Transverse colon (tissue), 4 donors: Measurements from ENCODE around the gene ACVR2B. TPM values are rescaled to one million over a fixed set of nuclear protein-coding genes. Genes with fewer than 3 reads are reported as not detected.
A peak's percentile ranks its signal among the peaks of the same experiment; 100 is the strongest.
"Not testable (repeated sequence)": the region's sequence is repeated elsewhere in the genome, so short reads cannot be mapped to it uniquely, and the experiment has no call there.

Experiments
- DNase-seq: peaks from one replicate; pipeline ENCODE4 v3.0.0-alpha.2; 2019
- H3K27ac ChIP-seq, 4 donors: fragments of 200-600 bp; sonication (generic); 2 replicates each; pipeline ENCODE4 v1.5.1; 2016 to 2018; ENCODE audit warnings: inconsistent platforms in 4 of 4
- H3K27me3 ChIP-seq: fragments of 200-600 bp; sonication (generic); 2 replicates; pipeline ENCODE4 v1.5.1; 2017; ENCODE audit warnings: inconsistent platforms
- H3K36me3 ChIP-seq, 4 donors: fragments of 200-600 bp; sonication (generic); 2 replicates each; pipeline ENCODE4 v1.5.1; 2017 to 2019; ENCODE audit warnings: inconsistent platforms in 4 of 4
- H3K4me1 ChIP-seq, 4 donors: fragments of 200-600 bp; sonication (generic); 2 replicates each; pipeline ENCODE4 v1.5.1; 2017 to 2020; ENCODE audit warnings: inconsistent platforms in 4 of 4
- H3K4me3 ChIP-seq, 4 donors: fragments of 200-600 bp; sonication (generic); 1 replicate in 1 of 4; 2 replicates in 3 of 4; pipeline versions ENCODE4 v1.5.1 to v1.6.1; 2017 to 2019; ENCODE audit warnings: inconsistent platforms in 4 of 4
- H3K9me3 ChIP-seq, 2 donors: fragments of 200-600 bp; sonication (generic); 2 replicates each; pipeline ENCODE4 v1.5.1; 2017 to 2019; ENCODE audit warnings: inconsistent platforms in 2 of 2
- CTCF ChIP-seq, 5 experiments: fragments of 200-600 bp in 3 of 5; fragments of 450-650 bp in 2 of 5; sonication (generic) in 3 of 5; IDR thresholded peaks; 1 replicate in 2 of 5; 2 replicates in 3 of 5; pipeline ENCODE4 v1.5.1; 2016 to 2017; ENCODE audit warnings: antibody characterized with exemption in 5 of 5, inconsistent platforms in 3 of 5, mild to moderate bottlenecking in 2 of 5, moderate library complexity in 1 of 5
- EP300 ChIP-seq: sonication (generic); formaldehyde crosslinking; IDR thresholded peaks from one replicate; pipeline ENCODE4 v1.6.1; 2017; ENCODE audit warnings: antibody characterized with exemption, low read depth
- POLR2A ChIP-seq: fragments of 450-650 bp; IDR thresholded peaks from one replicate; pipeline ENCODE4 v1.6.1; 2016; ENCODE audit warnings: antibody characterized with exemption, mild to moderate bottlenecking, moderate library complexity
- POLR2AphosphoS5 ChIP-seq, 3 donors: sonication (generic); formaldehyde crosslinking; IDR thresholded peaks; one replicate each; pipeline ENCODE4 v1.6.1; 2016; ENCODE audit warnings: antibody characterized with exemption in 3 of 3
- WGBS, 2 donors: methylation state at CpG; one replicate each; pipeline ENCODE4 v1.1.5; 2018; ENCODE audit warnings: low coverage in 1 of 2; 5-methylcytosine and 5-hydroxymethylcytosine counted together
- in situ Hi-C, 4 donors: fragments of 200-750 bp; cut with MboI; loops; one replicate each; pipeline versions ENCODE4 v1.15.0 to v1.15.1; 2017; ENCODE audit warnings: low sequenced_read_pairs in 3 of 4, low pct_ligation_motif_present in 1 of 4, low pct_unique_long_range_greater_than_20kb in 1 of 4
- intact Hi-C: fragments of 100-400 bp; cut with DNase I; formaldehyde crosslinking; loops from one replicate; pipeline ENCODE4 v1.15.1; 2023; ENCODE audit warnings: low total_unique reads
- total RNA-seq, 4 donors: library from RNA; depleted of rRNA; stranded (reverse); fragments of >200 nt; gene quantifications; one replicate each; pipeline ENCODE4 v1.1.0, GENCODE V29; 2016

ACVR2B gene
- total RNA-seq, 4 donors from 2014 or later, result 5.9 to 12.3 (median 8.7) TPM

GRCh38 chr3:38433661-38434060 lies 20.0 kb upstream of the ACVR2B start:
- H3K4me3 ChIP-seq, in situ Hi-C loops, H3K27me3 ChIP-seq, DNase-seq, H3K4me1 ChIP-seq, H3K27ac ChIP-seq, H3K36me3 ChIP-seq, intact Hi-C loops: not testable (repeated sequence)
- peaks cover 29 to 35% of the 10 kb centered on the region in 2 donors for H3K9me3 ChIP-seq
- 67 to 75% methylated on average over 2 of the region's 2 CpGs for WGBS, 2 donors

- H3K36me3 ChIP-seq, H3K4me3 ChIP-seq, intact Hi-C loops, H3K4me1 ChIP-seq, H3K27ac ChIP-seq, H3K27me3 ChIP-seq, in situ Hi-C loops: not testable (repeated sequence)
- WGBS, 2 donors, result 64 to 67% methylated on average over 3 to 5 of the region's 5 CpGs
- DNase-seq, result peak; percentile 21
- peaks cover 12 to 24% of the 10 kb centered on the region in 2 donors for H3K9me3 ChIP-seq
These were observed 15.1 kb upstream of the ACVR2B start for GRCh38 chr3:38438436-38439069.

- H3K36me3 ChIP-seq, H3K4me3 ChIP-seq, H3K27ac ChIP-seq, H3K4me1 ChIP-seq, in situ Hi-C loops, H3K27me3 ChIP-seq, DNase-seq, intact Hi-C loops: not testable (repeated sequence)
- 58 to 100% methylated on average over 1 to 4 of the region's 4 CpGs for WGBS, 2 donors
- peaks cover 0 to 12% of the 10 kb centered on the region in 2 donors for H3K9me3 ChIP-seq
These were observed 10.5 kb upstream of the ACVR2B start for GRCh38 chr3:38443205-38443604.

GRCh38 chr3:38446085-38446686 lies 7.5 kb upstream of the ACVR2B start:
- no peak overlapping the region for H3K27ac ChIP-seq
- WGBS, 2 donors, result 71 to 75% methylated on average over 2 of the region's 2 CpGs
- H3K4me3 ChIP-seq, result no peak overlapping the region
- no peaks in the 10 kb centered on the region for H3K27me3 ChIP-seq
- H3K4me1 ChIP-seq, result no peaks in the 10 kb centered on the region
- no peaks in the 10 kb centered on the region for H3K36me3 ChIP-seq
- H3K9me3 ChIP-seq, result no peaks in the 10 kb centered on the region
- intact Hi-C loops (no loop called here), in situ Hi-C loops (no loop called here)
- no peak for TF ChIP-seq POLR2AphosphoS5 (IDR thresholded peaks at IDR 0.05)
- no peak for TF ChIP-seq EP300
- no peak for TF ChIP-seq POLR2A
- TF ChIP-seq CTCF (IDR thresholded peaks at IDR 0.05), result no peak
- no peak for DNase-seq

GRCh38 chr3:38446812-38447211 lies 6.9 kb upstream of the ACVR2B start:
- H3K27me3 ChIP-seq, result no peaks in the 10 kb centered on the region
- DNase-seq, result no peak
- H3K4me3 ChIP-seq, result no peak overlapping the region
- H3K27ac ChIP-seq, result no peak overlapping the region
- no peak for TF ChIP-seq EP300
- no peak for TF ChIP-seq POLR2A
- TF ChIP-seq CTCF (IDR thresholded peaks at IDR 0.05), result no peak
- TF ChIP-seq POLR2AphosphoS5 (IDR thresholded peaks at IDR 0.05), result no peak
- H3K36me3 ChIP-seq, result no peaks in the 10 kb centered on the region
- intact Hi-C loops (no loop called here), in situ Hi-C loops (no loop called here)
- no peaks in the 10 kb centered on the region for H3K9me3 ChIP-seq
- H3K4me1 ChIP-seq, result no peaks in the 10 kb centered on the region

- intact Hi-C loops, result no loop called here
- H3K36me3 ChIP-seq, result no peaks in the 10 kb centered on the region
- 94 to 100% methylated on average over 1 to 3 of the region's 3 CpGs for WGBS, 2 donors
These were observed 2.8 kb upstream of the ACVR2B start for GRCh38 chr3:38450853-38451252.

More at GRCh38 chr3:38450853-38451252, 2.8 kb upstream of the ACVR2B start:
- Histone ChIP-seq H3K9me3 (no peaks in the 10 kb centered on the region), H3K4me1 (peaks cover 2 to 18% (median 8%) of the 10 kb centered on the region in 4 donors), H3K4me3 (no peak overlapping the region), H3K27ac (no peak overlapping the region), H3K27me3 (no peaks in the 10 kb centered on the region)
- TF ChIP-seq POLR2AphosphoS5 (IDR thresholded peaks at IDR 0.05) (no peak), CTCF (IDR thresholded peaks at IDR 0.05) (no peak), EP300 (no peak), POLR2A (no peak)
- in situ Hi-C loops, result loop anchor here in 1 of 4 donors (25.0 kb wide), 1 partner anchor 314 kb away; the partner anchor contains the start of genes ACAA1 and MYD88
- no peak for DNase-seq
